Measurements from ENCODE around the gene FNDC3B. TPM values are rescaled to one million over a fixed set of nuclear protein-coding genes. Genes with fewer than 3 reads are reported as not detected.

The FNDC3B gene
- total RNA-seq, 1 experiment from 2014 or later, result 173 TPM

DNA sequence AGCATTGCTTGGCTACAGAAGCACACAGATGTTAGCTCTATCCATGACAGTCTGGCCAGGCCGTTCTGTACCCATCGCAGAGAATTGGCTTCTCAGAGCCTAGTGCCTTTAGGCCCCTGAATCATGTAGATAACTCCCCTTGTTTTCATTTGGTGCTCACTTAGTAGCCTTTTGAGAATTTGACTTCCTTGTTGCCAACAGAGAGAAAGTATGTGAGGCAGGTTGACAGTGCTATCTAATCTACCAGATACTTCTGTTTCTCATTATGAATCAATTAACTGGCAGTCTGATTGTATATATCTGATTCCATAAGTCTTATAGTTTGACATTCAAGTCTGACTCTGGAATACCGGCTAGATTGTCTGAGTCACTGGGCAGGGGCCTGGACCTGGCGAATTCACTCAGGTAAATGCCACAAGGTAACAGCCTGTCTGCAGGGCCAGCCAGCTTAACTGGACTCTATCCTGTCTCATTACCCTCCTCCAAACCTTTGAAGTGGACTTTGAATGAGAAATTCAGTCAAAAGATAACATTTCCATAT, 248.6 kb downstream of the FNDC3B start:
- ChIA-PET CTCF (no interaction called here), POLR2A (interaction anchor here (0.6 kb wide), 1 partner anchor 7 kb away, joined by 3 read pairs; no protein-coding TSS in a partner anchor)
- no TSS peak for BruUV-seq (replicated peaks)
- intact Hi-C loops (cut with micrococcal nuclease; ENCODE audit: unreplicated experiment), result no loop called here
- Histone ChIP-seq H3K36me3 (ENCODE audit: control insufficient read depth, insufficient read depth, low read length) (peaks cover 23% of the 10 kb centered on the region), H3K27ac (ENCODE audit: low read length) (no peak overlapping the region), H3K27me3 (ENCODE audit: control insufficient read depth, insufficient read depth, low read length) (no peaks in the 10 kb centered on the region), H3K4me3 (ENCODE audit: low read depth in 2 of 2, low read length in 2 of 2) (no peak overlapping the region), H3K9me3 (ENCODE audit: control insufficient read depth, insufficient read depth, low read depth, low read length) (no peaks in the 10 kb centered on the region), H3K4me1 (ENCODE audit: control insufficient read depth, insufficient read depth, low read length) (peaks cover 11% of the 10 kb centered on the region)
- ATAC-seq (no peak), DNase-seq (ENCODE audit: low read depth, low spot score) (no peak)
- TF ChIP-seq REST (IDR thresholded peaks at IDR 0.05; ENCODE audit: insufficient read depth in 1 of 2, low read depth in 2 of 2, low read length in 1 of 2), result no peak
- TF ChIP-seq TCF7L2 (IDR thresholded peaks at IDR 0.05; ENCODE audit: low read depth, low read length), result no peak
- TF ChIP-seq, protein P1, sequence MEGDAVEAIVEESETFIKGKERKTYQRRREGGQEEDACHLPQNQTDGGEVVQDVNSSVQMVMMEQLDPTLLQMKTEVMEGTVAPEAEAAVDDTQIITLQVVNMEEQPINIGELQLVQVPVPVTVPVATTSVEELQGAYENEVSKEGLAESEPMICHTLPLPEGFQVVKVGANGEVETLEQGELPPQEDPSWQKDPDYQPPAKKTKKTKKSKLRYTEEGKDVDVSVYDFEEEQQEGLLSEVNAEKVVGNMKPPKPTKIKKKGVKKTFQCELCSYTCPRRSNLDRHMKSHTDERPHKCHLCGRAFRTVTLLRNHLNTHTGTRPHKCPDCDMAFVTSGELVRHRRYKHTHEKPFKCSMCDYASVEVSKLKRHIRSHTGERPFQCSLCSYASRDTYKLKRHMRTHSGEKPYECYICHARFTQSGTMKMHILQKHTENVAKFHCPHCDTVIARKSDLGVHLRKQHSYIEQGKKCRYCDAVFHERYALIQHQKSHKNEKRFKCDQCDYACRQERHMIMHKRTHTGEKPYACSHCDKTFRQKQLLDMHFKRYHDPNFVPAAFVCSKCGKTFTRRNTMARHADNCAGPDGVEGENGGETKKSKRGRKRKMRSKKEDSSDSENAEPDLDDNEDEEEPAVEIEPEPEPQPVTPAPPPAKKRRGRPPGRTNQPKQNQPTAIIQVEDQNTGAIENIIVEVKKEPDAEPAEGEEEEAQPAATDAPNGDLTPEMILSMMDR (IDR thresholded peaks at IDR 0.05), result no peak
- TF ChIP-seq SIN3A (IDR thresholded peaks at IDR 0.05; ENCODE audit: borderline replicate concordance, insufficient read depth, low read depth, low read length), result no peak
- no peak for TF ChIP-seq POLR2AphosphoS5 (IDR thresholded peaks at IDR 0.05; ENCODE audit: low read depth, low read length)
- in situ Hi-C loops (cut with HindIII; ENCODE audit: low pct_unique_long_range_greater_than_20kb, low sequenced_read_pairs), result no loop called here

DNA sequence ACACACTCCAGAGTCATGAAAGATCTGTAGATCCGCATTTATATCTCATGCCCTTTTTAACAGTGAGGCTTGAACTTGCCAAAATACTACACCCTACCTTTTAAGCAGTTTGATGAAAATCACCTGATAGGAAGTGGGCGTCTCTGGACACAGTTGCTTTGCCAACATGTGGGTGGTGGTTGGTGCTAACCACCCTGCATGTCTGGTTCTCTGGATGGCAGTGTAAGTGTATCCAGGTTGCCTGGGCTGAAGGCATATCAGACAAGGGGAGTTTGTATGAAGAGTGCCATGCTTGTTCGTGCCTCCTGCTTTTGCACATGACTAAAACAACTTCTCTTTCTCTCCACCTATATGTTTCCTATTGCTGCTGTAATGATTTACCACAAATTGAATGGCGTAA, 249.3 kb downstream of the FNDC3B start:
- Histone ChIP-seq H3K9me3 (ENCODE audit: control insufficient read depth, insufficient read depth, low read depth, low read length) (no peaks in the 10 kb centered on the region), H3K4me1 (ENCODE audit: control insufficient read depth, insufficient read depth, low read length) (peaks cover 11% of the 10 kb centered on the region), H3K4me3 (ENCODE audit: low read depth in 2 of 2, low read length in 2 of 2) (no peak overlapping the region), H3K27me3 (ENCODE audit: control insufficient read depth, insufficient read depth, low read length) (no peaks in the 10 kb centered on the region), H3K27ac (ENCODE audit: low read length) (no peak overlapping the region), H3K36me3 (ENCODE audit: control insufficient read depth, insufficient read depth, low read length) (peaks cover 23% of the 10 kb centered on the region)
- TF ChIP-seq, protein P1 (IDR thresholded peaks at IDR 0.05), result no peak
- TF ChIP-seq POLR2AphosphoS5 (IDR thresholded peaks at IDR 0.05; ENCODE audit: low read depth, low read length) (no peak), SIN3A (IDR thresholded peaks at IDR 0.05; ENCODE audit: borderline replicate concordance, insufficient read depth, low read depth, low read length) (no peak), REST (IDR thresholded peaks at IDR 0.05; ENCODE audit: insufficient read depth in 1 of 2, low read depth in 2 of 2, low read length in 1 of 2) (no peak)
- ChIA-PET POLR2A (interaction anchor here (0.6 kb wide), 1 partner anchor 8 kb away, joined by 3 read pairs; no protein-coding TSS in a partner anchor), CTCF (no interaction called here)
- in situ Hi-C loops (cut with HindIII; ENCODE audit: low pct_unique_long_range_greater_than_20kb, low sequenced_read_pairs), result no loop called here
- intact Hi-C loops (cut with micrococcal nuclease; ENCODE audit: unreplicated experiment), result no loop called here
- ATAC-seq (no peak), DNase-seq (ENCODE audit: low read depth, low spot score) (no peak)
- BruUV-seq (replicated peaks), result no TSS peak
